ENCODE results near the gene SPACA1. TPM values are rescaled to one million over a fixed set of nuclear protein-coding genes. Genes with fewer than 3 reads are reported as not detected.

The SPACA1 gene
- total and polyA plus RNA-seq, 2 of the 8 experiments (the other 6 are each of a cell fraction or from before 2014, with no cell fraction given) = not detected

DNA sequence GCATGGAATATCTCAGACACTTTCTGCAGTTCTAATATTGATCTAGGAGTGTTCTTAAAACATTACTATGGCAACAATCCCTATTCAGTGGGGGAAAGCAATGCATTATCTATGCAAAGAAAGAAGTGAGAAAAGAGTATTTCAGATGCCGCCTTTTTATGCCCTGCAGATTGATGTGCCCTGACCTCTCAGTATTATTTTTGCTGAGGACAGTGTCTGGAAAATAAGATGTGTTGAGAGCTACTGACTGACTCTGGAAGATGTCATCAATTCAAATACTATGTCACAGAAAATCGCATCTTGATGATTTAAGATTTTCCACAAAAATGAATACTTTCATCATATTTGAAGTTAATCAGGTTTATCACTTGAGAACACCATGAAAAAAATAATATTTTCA is 22.9 kb upstream of the SPACA1 start:
- H3K27ac ChIP-seq (ENCODE audit: low read depth, low read length) = no peak overlapping the region
- H3K23ac ChIP-seq (ENCODE audit: insufficient read length) = no peak overlapping the region
- H2AFZ ChIP-seq (ENCODE audit: low read length) = no peak overlapping the region
- H3K4me1 ChIP-seq (replicated peaks in 1 of 4; ENCODE audit: control insufficient read depth in 3 of 4, insufficient read depth in 4 of 4, low read length in 3 of 4) = no peaks in the 10 kb centered on the region
- no peak overlapping the region for H2BK12ac ChIP-seq (ENCODE audit: low read depth, low read length)
- no peak overlapping the region for H3K4me3 ChIP-seq (ENCODE audit: extremely low read depth in 1 of 4, insufficient read depth in 2 of 4, low read depth in 3 of 4, low read length in 4 of 4)
- H4K8ac ChIP-seq (ENCODE audit: extremely low read depth, insufficient read depth, low read length) = no peak overlapping the region
- no peak overlapping the region for H2AK5ac ChIP-seq (ENCODE audit: low read depth, low read length)
- H4K20me1 ChIP-seq (replicated peaks in 1 of 2; ENCODE audit: control insufficient read depth in 1 of 2, insufficient read depth in 2 of 2, low read length in 2 of 2) = no peaks in the 10 kb centered on the region
- no peak overlapping the region for H3K9ac ChIP-seq (replicated peaks in 1 of 4; ENCODE audit: extremely low read depth in 1 of 4, low read depth in 3 of 4, low read length in 3 of 4)
- H3K79me1 ChIP-seq (ENCODE audit: low read depth, low read length) = no peaks in the 10 kb centered on the region
- H2BK15ac ChIP-seq (ENCODE audit: low read length) = no peak overlapping the region
- H3K4ac ChIP-seq (replicated peaks; ENCODE audit: insufficient read length, low read depth, low read length) = no peak overlapping the region
- H3K4me2 ChIP-seq (ENCODE audit: insufficient read depth in 1 of 2, low read depth in 2 of 2, low read length in 2 of 2) = no peak overlapping the region
- H3K14ac ChIP-seq (ENCODE audit: insufficient read length) = no peak overlapping the region
- no peaks in the 10 kb centered on the region for H3K79me2 ChIP-seq (ENCODE audit: control insufficient read depth in 1 of 2, insufficient read depth in 2 of 2, low read length in 2 of 2)
- H2BK120ac ChIP-seq (replicated peaks; ENCODE audit: low read depth, low read length) = no peak overlapping the region
- no peaks in the 10 kb centered on the region for H3K23me2 ChIP-seq (ENCODE audit: low read depth, low read length)
- H3K56ac ChIP-seq (replicated peaks; ENCODE audit: insufficient read length, low read depth, low read length) = no peak overlapping the region
- no peak overlapping the region for H3K18ac ChIP-seq (ENCODE audit: extremely low read depth, low read length)
- CTCF ChIA-PET (ENCODE audit: partially characterized antibody) = interaction anchor here (0.6 to 1.8 kb wide), 3 partner anchors 12 to 589 kb away, joined by 3 to 7 read pairs (median 5); no protein-coding TSS in a partner anchor
- H3K9me3 ChIP-seq (ENCODE audit: insufficient read depth in 2 of 2, low read depth in 1 of 2, low read length in 1 of 2) = peaks cover 17 to 23% of the 10 kb centered on the region in 2 experiments; a peak in 3 of 4 replicates
- no peak overlapping the region for H4K5ac ChIP-seq (ENCODE audit: insufficient read length, low read depth, low read length)
- 86% methylated on average over 2 of the region's 2 CpGs; no CpG with 5 or more reads in 1 of the 2 experiments for WGBS, 2 experiments (ENCODE audit: extremely low coverage in 1 of 2, insufficient coverage in 1 of 2, insufficient read length in 1 of 2, insufficient replicate concordance in 2 of 2, low coverage in 1 of 2, low lambda C conversion rate in 2 of 2, missing lambda C conversion rate in 1 of 2)
- H3K36me3 ChIP-seq (ENCODE audit: control insufficient read depth in 2 of 4, insufficient read depth in 4 of 4, low read length in 3 of 4) = peaks cover 0 to 2% (median 0%) of the 10 kb centered on the region in 4 experiments; a peak in 2 of 8 replicates
- H2BK5ac ChIP-seq (ENCODE audit: low read depth, low read length) = no peak overlapping the region
- POLR2A ChIA-PET (ENCODE audit: partially characterized antibody) = no interaction called here
- H2BK20ac ChIP-seq (ENCODE audit: low read length) = no peak overlapping the region
- FAIRE-seq (no peak), DNase-seq (ENCODE audit: low read depth in 1 of 2, low spot score in 2 of 2) (no peak)
- H4K91ac ChIP-seq (replicated peaks; ENCODE audit: insufficient read length, low read length) = no peak overlapping the region
- no peaks in the 10 kb centered on the region for H3K27me3 ChIP-seq (replicated peaks in 1 of 4; ENCODE audit: control insufficient read depth in 3 of 4, extremely low read depth in 1 of 4, insufficient read depth in 3 of 4, low read length in 3 of 4)
- TF ChIP-seq SAP30 (IDR thresholded peaks at IDR 0.05; ENCODE audit: insufficient read depth, insufficient replicate concordance, low read length) = no peak
- TF ChIP-seq KDM5A (IDR thresholded peaks at IDR 0.05; ENCODE audit: low read length) = no peak
- no peak for TF ChIP-seq CREB1 (IDR thresholded peaks at IDR 0.05)
- TF ChIP-seq JUN (IDR thresholded peaks at IDR 0.05; ENCODE audit: low read depth, low read length) = no peak
- TF ChIP-seq YY1 (IDR thresholded peaks at IDR 0.05; ENCODE audit: low read depth, low read length) = no peak
- TF ChIP-seq HDAC2 (IDR thresholded peaks at IDR 0.05; ENCODE audit: borderline replicate concordance in 1 of 2, low read depth in 2 of 2, low read length in 2 of 2) = no peak
- no peak for TF ChIP-seq SIRT6 (IDR thresholded peaks at IDR 0.05; ENCODE audit: low read length)
- no peak for TF ChIP-seq RBBP5 (IDR thresholded peaks at IDR 0.05; ENCODE audit: borderline replicate concordance, low read depth, low read length)
- TF ChIP-seq, protein P1, sequence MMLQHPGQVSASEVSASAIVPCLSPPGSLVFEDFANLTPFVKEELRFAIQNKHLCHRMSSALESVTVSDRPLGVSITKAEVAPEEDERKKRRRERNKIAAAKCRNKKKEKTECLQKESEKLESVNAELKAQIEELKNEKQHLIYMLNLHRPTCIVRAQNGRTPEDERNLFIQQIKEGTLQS (IDR thresholded peaks at IDR 0.05; ENCODE audit: insufficient read depth, low read depth, low read length) = no peak
- TF ChIP-seq JUND (IDR thresholded peaks at IDR 0.05; ENCODE audit: low read length) = no peak

All from H1 (cell line).